Measurements from ENCODE around the gene DOCK1.

DOCK1 gene

GRCh38 chr10:127117125-127117524 is 211.9 kb downstream of the DOCK1 start:
- DNase-seq = no peak
- Histone ChIP-seq H3K4me1 (ENCODE audit: control insufficient read depth, insufficient read depth, low read length, poor library complexity, severe bottlenecking) (no peaks in the 10 kb centered on the region), H3K27me3 (replicated peaks; ENCODE audit: control insufficient read depth, insufficient read depth, low read length, poor library complexity, severe bottlenecking) (no peaks in the 10 kb centered on the region), H3K36me3 (ENCODE audit: control insufficient read depth, insufficient read depth, low read length) (no peaks in the 10 kb centered on the region), H3K9me3 (ENCODE audit: control insufficient read depth, low read length) (no peaks in the 10 kb centered on the region), H3K27ac (ENCODE audit: insufficient read depth, low read length, poor library complexity, severe bottlenecking) (no peak overlapping the region), H3K4me3 (ENCODE audit: insufficient read depth, low read depth, low read length, poor library complexity, severe bottlenecking) (no peak overlapping the region)

GRCh38 chr10:127118034-127118433 is 212.8 kb downstream of the DOCK1 start:
- Histone ChIP-seq H3K4me3 (ENCODE audit: insufficient read depth, low read depth, low read length, poor library complexity, severe bottlenecking) (no peak overlapping the region), H3K4me1 (ENCODE audit: control insufficient read depth, insufficient read depth, low read length, poor library complexity, severe bottlenecking) (no peaks in the 10 kb centered on the region), H3K27me3 (replicated peaks; ENCODE audit: control insufficient read depth, insufficient read depth, low read length, poor library complexity, severe bottlenecking) (no peaks in the 10 kb centered on the region), H3K9me3 (ENCODE audit: control insufficient read depth, low read length) (no peaks in the 10 kb centered on the region), H3K27ac (ENCODE audit: insufficient read depth, low read length, poor library complexity, severe bottlenecking) (no peak overlapping the region), H3K36me3 (ENCODE audit: control insufficient read depth, insufficient read depth, low read length) (no peaks in the 10 kb centered on the region)
- DNase-seq = no peak

- H3K4me3 ChIP-seq (ENCODE audit: insufficient read depth, low read depth, low read length, poor library complexity, severe bottlenecking) = no peak overlapping the region
- no peaks in the 10 kb centered on the region for H3K4me1 ChIP-seq (ENCODE audit: control insufficient read depth, insufficient read depth, low read length, poor library complexity, severe bottlenecking)
- H3K36me3 ChIP-seq (ENCODE audit: control insufficient read depth, insufficient read depth, low read length) = no peaks in the 10 kb centered on the region
- no peak for DNase-seq
- H3K9me3 ChIP-seq (ENCODE audit: control insufficient read depth, low read length) = no peaks in the 10 kb centered on the region
- no peaks in the 10 kb centered on the region for H3K27me3 ChIP-seq (replicated peaks; ENCODE audit: control insufficient read depth, insufficient read depth, low read length, poor library complexity, severe bottlenecking)
- no peak overlapping the region for H3K27ac ChIP-seq (ENCODE audit: insufficient read depth, low read length, poor library complexity, severe bottlenecking)
These were observed 214.7 kb downstream of the DOCK1 start for GRCh38 chr10:127119936-127120335.

- no peaks in the 10 kb centered on the region for H3K4me1 ChIP-seq (ENCODE audit: control insufficient read depth, insufficient read depth, low read length, poor library complexity, severe bottlenecking)
- no peaks in the 10 kb centered on the region for H3K27me3 ChIP-seq (replicated peaks; ENCODE audit: control insufficient read depth, insufficient read depth, low read length, poor library complexity, severe bottlenecking)
- no peaks in the 10 kb centered on the region for H3K9me3 ChIP-seq (ENCODE audit: control insufficient read depth, low read length)
- H3K36me3 ChIP-seq (ENCODE audit: control insufficient read depth, insufficient read depth, low read length) = no peaks in the 10 kb centered on the region
- no peak for DNase-seq
- no peak overlapping the region for H3K4me3 ChIP-seq (ENCODE audit: insufficient read depth, low read depth, low read length, poor library complexity, severe bottlenecking)
- H3K27ac ChIP-seq (ENCODE audit: insufficient read depth, low read length, poor library complexity, severe bottlenecking) = no peak overlapping the region
These were observed 217.6 kb downstream of the DOCK1 start for GRCh38 chr10:127122831-127123230.

GRCh38 chr10:127123626-127124025 is 218.4 kb downstream of the DOCK1 start:
- no peak overlapping the region for H3K4me3 ChIP-seq (ENCODE audit: insufficient read depth, low read depth, low read length, poor library complexity, severe bottlenecking)
- no peaks in the 10 kb centered on the region for H3K4me1 ChIP-seq (ENCODE audit: control insufficient read depth, insufficient read depth, low read length, poor library complexity, severe bottlenecking)
- DNase-seq = no peak
- no peaks in the 10 kb centered on the region for H3K27me3 ChIP-seq (replicated peaks; ENCODE audit: control insufficient read depth, insufficient read depth, low read length, poor library complexity, severe bottlenecking)
- no peaks in the 10 kb centered on the region for H3K9me3 ChIP-seq (ENCODE audit: control insufficient read depth, low read length)
- no peak overlapping the region for H3K27ac ChIP-seq (ENCODE audit: insufficient read depth, low read length, poor library complexity, severe bottlenecking)
- no peaks in the 10 kb centered on the region for H3K36me3 ChIP-seq (ENCODE audit: control insufficient read depth, insufficient read depth, low read length)

GRCh38 chr10:127125331-127125730 is 220.1 kb downstream of the DOCK1 start:
- H3K4me3 ChIP-seq (ENCODE audit: insufficient read depth, low read depth, low read length, poor library complexity, severe bottlenecking) = no peak overlapping the region
- H3K27me3 ChIP-seq (replicated peaks; ENCODE audit: control insufficient read depth, insufficient read depth, low read length, poor library complexity, severe bottlenecking) = no peaks in the 10 kb centered on the region
- H3K36me3 ChIP-seq (ENCODE audit: control insufficient read depth, insufficient read depth, low read length) = no peaks in the 10 kb centered on the region
- H3K27ac ChIP-seq (ENCODE audit: insufficient read depth, low read length, poor library complexity, severe bottlenecking) = no peak overlapping the region
- no peaks in the 10 kb centered on the region for H3K9me3 ChIP-seq (ENCODE audit: control insufficient read depth, low read length)
- no peaks in the 10 kb centered on the region for H3K4me1 ChIP-seq (ENCODE audit: control insufficient read depth, insufficient read depth, low read length, poor library complexity, severe bottlenecking)
- no peak for DNase-seq

GRCh38 chr10:127127822-127128221 is 222.6 kb downstream of the DOCK1 start:
- DNase-seq = no peak
- no peaks in the 10 kb centered on the region for H3K9me3 ChIP-seq (ENCODE audit: control insufficient read depth, low read length)
- H3K36me3 ChIP-seq (ENCODE audit: control insufficient read depth, insufficient read depth, low read length) = no peaks in the 10 kb centered on the region
- no peak overlapping the region for H3K4me3 ChIP-seq (ENCODE audit: insufficient read depth, low read depth, low read length, poor library complexity, severe bottlenecking)
- no peaks in the 10 kb centered on the region for H3K4me1 ChIP-seq (ENCODE audit: control insufficient read depth, insufficient read depth, low read length, poor library complexity, severe bottlenecking)
- no peaks in the 10 kb centered on the region for H3K27me3 ChIP-seq (replicated peaks; ENCODE audit: control insufficient read depth, insufficient read depth, low read length, poor library complexity, severe bottlenecking)
- H3K27ac ChIP-seq (ENCODE audit: insufficient read depth, low read length, poor library complexity, severe bottlenecking) = no peak overlapping the region

GRCh38 chr10:127129104-127129503 is 223.9 kb downstream of the DOCK1 start:
- Histone ChIP-seq H3K9me3 (ENCODE audit: control insufficient read depth, low read length) (no peaks in the 10 kb centered on the region), H3K27ac (ENCODE audit: insufficient read depth, low read length, poor library complexity, severe bottlenecking) (no peak overlapping the region), H3K27me3 (replicated peaks; ENCODE audit: control insufficient read depth, insufficient read depth, low read length, poor library complexity, severe bottlenecking) (no peaks in the 10 kb centered on the region), H3K36me3 (ENCODE audit: control insufficient read depth, insufficient read depth, low read length) (no peaks in the 10 kb centered on the region), H3K4me3 (ENCODE audit: insufficient read depth, low read depth, low read length, poor library complexity, severe bottlenecking) (no peak overlapping the region), H3K4me1 (ENCODE audit: control insufficient read depth, insufficient read depth, low read length, poor library complexity, severe bottlenecking) (no peaks in the 10 kb centered on the region)
- no peak for DNase-seq

GRCh38 chr10:127132451-127132850 is 227.2 kb downstream of the DOCK1 start:
- H3K27ac ChIP-seq (ENCODE audit: insufficient read depth, low read length, poor library complexity, severe bottlenecking) = no peak overlapping the region
- H3K9me3 ChIP-seq (ENCODE audit: control insufficient read depth, low read length) = no peaks in the 10 kb centered on the region
- no peaks in the 10 kb centered on the region for H3K27me3 ChIP-seq (replicated peaks; ENCODE audit: control insufficient read depth, insufficient read depth, low read length, poor library complexity, severe bottlenecking)
- no peak for DNase-seq
- no peak overlapping the region for H3K4me3 ChIP-seq (ENCODE audit: insufficient read depth, low read depth, low read length, poor library complexity, severe bottlenecking)
- no peaks in the 10 kb centered on the region for H3K36me3 ChIP-seq (ENCODE audit: control insufficient read depth, insufficient read depth, low read length)
- no peaks in the 10 kb centered on the region for H3K4me1 ChIP-seq (ENCODE audit: control insufficient read depth, insufficient read depth, low read length, poor library complexity, severe bottlenecking)

- Histone ChIP-seq H3K27me3 (replicated peaks; ENCODE audit: control insufficient read depth, insufficient read depth, low read length, poor library complexity, severe bottlenecking) (no peaks in the 10 kb centered on the region), H3K36me3 (ENCODE audit: control insufficient read depth, insufficient read depth, low read length) (no peaks in the 10 kb centered on the region), H3K4me1 (ENCODE audit: control insufficient read depth, insufficient read depth, low read length, poor library complexity, severe bottlenecking) (no peaks in the 10 kb centered on the region), H3K27ac (ENCODE audit: insufficient read depth, low read length, poor library complexity, severe bottlenecking) (no peak overlapping the region), H3K4me3 (ENCODE audit: insufficient read depth, low read depth, low read length, poor library complexity, severe bottlenecking) (no peak overlapping the region), H3K9me3 (ENCODE audit: control insufficient read depth, low read length) (no peaks in the 10 kb centered on the region)
- DNase-seq = no peak
These were observed 228.0 kb downstream of the DOCK1 start for GRCh38 chr10:127133225-127133624.

Data from effector memory CD4-positive, alpha-beta T cell (primary cell).